Panc1 (cell line): ENCODE measurements around the gene DROSHA. TPM values are rescaled to one million over a fixed set of nuclear protein-coding genes. Genes with fewer than 3 reads are reported as not detected.

Experiments
- ATAC-seq: fragments of 200-7000 bp; cut with Tn5 transposase; 2 replicates; pipeline ENCODE4 v1.9.1; 2020; ENCODE audit warnings: mild to moderate bottlenecking, moderate library complexity
- BruUV-seq: library from RNA; stranded (reverse); fragments of 400-500 nt; replicated peaks from 2 replicates; lab custom pipeline; 2021; lab: Mats Ljungman, UMichigan
- CTCF ChIA-PET: fragments of 300-600 bp; sonication (Branson Sonifier 250); formaldehyde crosslinking; loops from one replicate; lab custom pipeline; 2022; ENCODE audit warnings: antibody characterized with exemption; lab: Charles Lee
- POLR2A ChIA-PET: fragments of 300-600 bp; sonication (Branson Sonifier 250); formaldehyde crosslinking; loops from one replicate; lab custom pipeline; 2022; ENCODE audit warnings: antibody characterized with exemption; lab: Charles Lee
- DNase-seq: peaks from one replicate; pipeline ENCODE4 v3.0.0-alpha.2; 2010; ENCODE audit warnings: low read depth, low spot score
- H3K27ac ChIP-seq: 2 replicates; pipeline ENCODE4 v1.5.1; 2011; ENCODE audit warnings: mild to moderate bottlenecking, low read length, inconsistent platforms
- H3K27me3 ChIP-seq: fragments of 200-500 bp; sonication (Bioruptor generic); 2 replicates; pipeline ENCODE4 v1.6.0; 2014; ENCODE audit warnings: low read length, inconsistent platforms; ENCODE audit not compliant: control insufficient read depth, insufficient read depth
- H3K36me3 ChIP-seq: fragments of 200-500 bp; sonication (Bioruptor generic); 2 replicates; pipeline ENCODE4 v1.5.1; 2014; ENCODE audit warnings: inconsistent platforms, mild to moderate bottlenecking, low read length, moderate library complexity; ENCODE audit not compliant: control insufficient read depth, insufficient read depth
- H3K4me1 ChIP-seq: 2 replicates; pipeline ENCODE4 v1.5.1; 2011; ENCODE audit warnings: inconsistent platforms, mild to moderate bottlenecking, low read length, moderate library complexity; ENCODE audit not compliant: control insufficient read depth, insufficient read depth
- H3K4me3 ChIP-seq, 2 experiments: 2 replicates each; pipeline ENCODE4 v1.5.1; 2011 to 2012; ENCODE audit warnings: low read depth in 2 of 2, low read length in 2 of 2, mild to moderate bottlenecking in 2 of 2, inconsistent platforms in 1 of 2, moderate library complexity in 1 of 2
- H3K9me3 ChIP-seq: fragments of 200-500 bp; sonication (Bioruptor generic); 2 replicates; pipeline ENCODE4 v1.5.1; 2014; ENCODE audit warnings: low read depth, mild to moderate bottlenecking, inconsistent platforms, low read length, moderate library complexity; ENCODE audit not compliant: control insufficient read depth, insufficient read depth
- POLR2AphosphoS5 ChIP-seq: IDR thresholded peaks from 2 replicates; pipeline ENCODE4 v1.6.1; 2012; ENCODE audit warnings: mild to moderate bottlenecking, low read depth, low read length, moderate library complexity
- SIN3A ChIP-seq: IDR thresholded peaks from 2 replicates; pipeline ENCODE4 v1.6.1; 2012; ENCODE audit warnings: low read depth, mild to moderate bottlenecking, low read length, moderate library complexity, borderline replicate concordance; ENCODE audit not compliant: insufficient read depth
- TCF7L2 ChIP-seq: IDR thresholded peaks from 2 replicates; pipeline ENCODE4 v1.6.1; 2011; ENCODE audit warnings: mild to moderate bottlenecking, low read depth, low read length, inconsistent platforms
- in situ Hi-C: cut with HindIII; loops from 2 replicates; pipeline ENCODE4 v1.10.0; 2016; ENCODE audit warnings: low sequenced_read_pairs, low pct_unique_long_range_greater_than_20kb
- intact Hi-C: fragments of 100-400 bp; cut with micrococcal nuclease; formaldehyde crosslinking; loops from one replicate; pipeline ENCODE4 v1.10.0; 2022; ENCODE audit not compliant: unreplicated experiment
- total RNA-seq: library from RNA; stranded (reverse); gene quantifications from one replicate; pipeline ENCODE4 v1.2.1, GENCODE V29; 2021; ENCODE audit not compliant: unreplicated experiment
- TF ChIP-seq, protein P1 (sequence below): fragments of 450-650 bp; IDR thresholded peaks from 2 replicates; pipeline ENCODE4 v1.5.1; 2017; ENCODE audit warnings: mild to moderate bottlenecking
- TF ChIP-seq, protein P2 (sequence below), 2 experiments: IDR thresholded peaks; 2 replicates each; pipeline ENCODE4 v1.6.1; 2011 to 2012; ENCODE audit warnings: low read depth in 2 of 2, control low read depth in 1 of 2, low read length in 1 of 2, mild to moderate bottlenecking in 1 of 2, moderate library complexity in 1 of 2; ENCODE audit not compliant: insufficient read depth in 1 of 2

Gene DROSHA
- total RNA-seq, 1 experiment from 2014 or later = 98.1 TPM

DNA sequence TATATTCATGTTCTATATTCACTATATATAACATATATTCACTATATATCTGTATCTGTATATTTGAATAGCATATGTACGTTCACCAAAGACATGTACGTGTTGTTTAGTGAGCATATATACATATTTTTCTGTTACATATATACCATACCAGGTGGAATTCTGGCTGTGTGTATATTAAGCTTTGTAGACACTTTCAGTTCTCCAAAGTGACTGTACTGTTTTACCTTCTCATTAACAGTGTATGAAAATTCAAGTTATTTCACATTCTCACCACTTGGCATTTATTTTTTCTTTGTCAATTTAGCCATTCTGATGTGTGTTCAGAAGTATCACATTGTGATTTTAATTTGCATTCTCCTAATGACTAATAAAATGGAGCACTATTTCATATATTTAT is 52.2 kb downstream of the DROSHA start:
- ATAC-seq (no peak), DNase-seq (no peak)
- BruUV-seq = no TSS peak
- no peaks in the 10 kb centered on the region for H3K9me3 ChIP-seq
- no peaks in the 10 kb centered on the region for H3K27me3 ChIP-seq
- ChIA-PET CTCF (no interaction called here), POLR2A (no interaction called here)
- TF ChIP-seq, protein P1, sequence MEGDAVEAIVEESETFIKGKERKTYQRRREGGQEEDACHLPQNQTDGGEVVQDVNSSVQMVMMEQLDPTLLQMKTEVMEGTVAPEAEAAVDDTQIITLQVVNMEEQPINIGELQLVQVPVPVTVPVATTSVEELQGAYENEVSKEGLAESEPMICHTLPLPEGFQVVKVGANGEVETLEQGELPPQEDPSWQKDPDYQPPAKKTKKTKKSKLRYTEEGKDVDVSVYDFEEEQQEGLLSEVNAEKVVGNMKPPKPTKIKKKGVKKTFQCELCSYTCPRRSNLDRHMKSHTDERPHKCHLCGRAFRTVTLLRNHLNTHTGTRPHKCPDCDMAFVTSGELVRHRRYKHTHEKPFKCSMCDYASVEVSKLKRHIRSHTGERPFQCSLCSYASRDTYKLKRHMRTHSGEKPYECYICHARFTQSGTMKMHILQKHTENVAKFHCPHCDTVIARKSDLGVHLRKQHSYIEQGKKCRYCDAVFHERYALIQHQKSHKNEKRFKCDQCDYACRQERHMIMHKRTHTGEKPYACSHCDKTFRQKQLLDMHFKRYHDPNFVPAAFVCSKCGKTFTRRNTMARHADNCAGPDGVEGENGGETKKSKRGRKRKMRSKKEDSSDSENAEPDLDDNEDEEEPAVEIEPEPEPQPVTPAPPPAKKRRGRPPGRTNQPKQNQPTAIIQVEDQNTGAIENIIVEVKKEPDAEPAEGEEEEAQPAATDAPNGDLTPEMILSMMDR = no peak
- intact Hi-C loops = no loop called here
- H3K4me3 ChIP-seq = no peak overlapping the region
- H3K4me1 ChIP-seq = no peaks in the 10 kb centered on the region
- in situ Hi-C loops = no loop called here
- H3K27ac ChIP-seq = no peak overlapping the region
- peaks cover 12% of the 10 kb centered on the region for H3K36me3 ChIP-seq

DNA sequence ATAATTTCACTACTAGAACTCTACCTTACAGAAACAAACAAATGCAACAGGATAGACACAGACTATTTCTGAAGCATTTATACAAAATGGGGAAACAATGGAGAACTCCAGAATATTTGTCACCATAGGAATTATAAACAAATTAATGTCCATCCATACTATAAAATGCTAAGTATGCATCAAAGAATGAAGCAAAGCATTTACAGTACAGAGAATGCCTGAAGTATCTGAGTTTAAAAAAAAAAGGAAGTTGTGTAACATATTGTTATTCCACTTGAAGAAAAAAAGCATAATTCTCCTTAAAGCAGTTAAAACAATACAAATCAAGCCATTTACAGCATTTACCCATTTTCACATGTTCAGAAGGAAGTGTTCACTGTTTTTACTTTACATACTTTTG is 53.0 kb downstream of the DROSHA start:
- no peak overlapping the region for H3K4me3 ChIP-seq
- ChIA-PET POLR2A (no interaction called here), CTCF (no interaction called here)
- H3K27ac ChIP-seq = no peak overlapping the region
- in situ Hi-C loops = no loop called here
- DNase-seq (no peak), ATAC-seq (no peak)
- intact Hi-C loops = no loop called here
- no peaks in the 10 kb centered on the region for H3K4me1 ChIP-seq
- BruUV-seq = no TSS peak
- no peaks in the 10 kb centered on the region for H3K9me3 ChIP-seq
- H3K27me3 ChIP-seq = no peaks in the 10 kb centered on the region
- peaks cover 10% of the 10 kb centered on the region for H3K36me3 ChIP-seq
- TF ChIP-seq POLR2AphosphoS5 (no peak), SIN3A (no peak), TCF7L2 (no peak)
- TF ChIP-seq, protein P1 = no peak
- TF ChIP-seq, protein P2, sequence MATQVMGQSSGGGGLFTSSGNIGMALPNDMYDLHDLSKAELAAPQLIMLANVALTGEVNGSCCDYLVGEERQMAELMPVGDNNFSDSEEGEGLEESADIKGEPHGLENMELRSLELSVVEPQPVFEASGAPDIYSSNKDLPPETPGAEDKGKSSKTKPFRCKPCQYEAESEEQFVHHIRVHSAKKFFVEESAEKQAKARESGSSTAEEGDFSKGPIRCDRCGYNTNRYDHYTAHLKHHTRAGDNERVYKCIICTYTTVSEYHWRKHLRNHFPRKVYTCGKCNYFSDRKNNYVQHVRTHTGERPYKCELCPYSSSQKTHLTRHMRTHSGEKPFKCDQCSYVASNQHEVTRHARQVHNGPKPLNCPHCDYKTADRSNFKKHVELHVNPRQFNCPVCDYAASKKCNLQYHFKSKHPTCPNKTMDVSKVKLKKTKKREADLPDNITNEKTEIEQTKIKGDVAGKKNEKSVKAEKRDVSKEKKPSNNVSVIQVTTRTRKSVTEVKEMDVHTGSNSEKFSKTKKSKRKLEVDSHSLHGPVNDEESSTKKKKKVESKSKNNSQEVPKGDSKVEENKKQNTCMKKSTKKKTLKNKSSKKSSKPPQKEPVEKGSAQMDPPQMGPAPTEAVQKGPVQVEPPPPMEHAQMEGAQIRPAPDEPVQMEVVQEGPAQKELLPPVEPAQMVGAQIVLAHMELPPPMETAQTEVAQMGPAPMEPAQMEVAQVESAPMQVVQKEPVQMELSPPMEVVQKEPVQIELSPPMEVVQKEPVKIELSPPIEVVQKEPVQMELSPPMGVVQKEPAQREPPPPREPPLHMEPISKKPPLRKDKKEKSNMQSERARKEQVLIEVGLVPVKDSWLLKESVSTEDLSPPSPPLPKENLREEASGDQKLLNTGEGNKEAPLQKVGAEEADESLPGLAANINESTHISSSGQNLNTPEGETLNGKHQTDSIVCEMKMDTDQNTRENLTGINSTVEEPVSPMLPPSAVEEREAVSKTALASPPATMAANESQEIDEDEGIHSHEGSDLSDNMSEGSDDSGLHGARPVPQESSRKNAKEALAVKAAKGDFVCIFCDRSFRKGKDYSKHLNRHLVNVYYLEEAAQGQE (IDR thresholded peaks at IDR 0.05; ENCODE audit: insufficient read depth in 1 of 2, low read depth in 2 of 2, low read length in 1 of 2) = no peak

DNA sequence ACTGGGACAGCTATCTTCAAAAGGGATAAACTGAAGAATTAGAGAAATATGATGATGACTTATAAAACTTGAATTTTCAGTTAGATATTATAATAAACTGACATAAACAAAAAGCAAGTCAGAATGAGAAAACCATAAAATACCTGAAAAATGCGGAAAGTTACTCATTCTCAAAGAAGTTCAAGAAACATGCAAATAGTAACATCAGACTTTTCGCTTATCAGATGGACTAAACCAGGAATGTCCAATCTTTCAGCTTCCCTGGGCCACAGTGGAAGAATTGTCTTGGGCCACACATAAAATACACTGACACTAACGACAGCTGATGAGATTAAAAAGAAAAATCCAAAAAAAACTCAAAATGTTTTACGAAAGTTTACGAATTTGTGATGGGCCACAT is 53.9 kb downstream of the DROSHA start:
- BruUV-seq = no TSS peak
- no peak for DNase-seq
- Histone ChIP-seq H3K27me3 (no peaks in the 10 kb centered on the region), H3K9me3 (no peaks in the 10 kb centered on the region), H3K36me3 (peaks cover 4% of the 10 kb centered on the region), H3K4me1 (no peaks in the 10 kb centered on the region), H3K4me3 (no peak overlapping the region), H3K27ac (no peak overlapping the region)
- no peak for ATAC-seq
- POLR2A ChIA-PET = no interaction called here
- CTCF ChIA-PET = no interaction called here
- intact Hi-C loops = no loop called here
- TF ChIP-seq, protein P2 (IDR thresholded peaks at IDR 0.05; ENCODE audit: insufficient read depth in 1 of 2, low read depth in 2 of 2, low read length in 1 of 2) = no peak
- TF ChIP-seq SIN3A = no peak
- TF ChIP-seq, protein P1 = no peak
- in situ Hi-C loops = no loop called here
